Measurements from ENCODE around the gene VEZT.

Gene VEZT

DNA sequence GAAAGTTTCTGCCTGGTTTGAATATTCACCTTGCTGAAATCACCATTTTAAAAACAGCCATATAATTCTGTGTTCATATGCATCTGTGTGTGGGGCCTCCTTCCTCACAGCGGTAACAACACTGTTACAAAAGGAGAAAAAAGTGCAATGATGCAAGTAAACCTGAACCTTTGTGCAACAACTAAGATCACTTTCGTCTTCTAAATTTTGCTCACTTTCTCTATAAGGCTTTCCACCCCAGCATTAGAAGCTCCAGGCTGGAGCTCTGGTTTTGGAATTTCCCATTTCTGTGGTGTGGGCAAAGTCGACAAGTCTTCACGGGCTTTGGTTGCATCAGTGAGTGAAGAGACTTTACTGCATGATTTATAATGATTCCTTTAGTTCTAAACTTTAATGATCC lies 18.7 kb upstream of the VEZT start:
- Histone ChIP-seq H3K36me3 (ENCODE audit: control insufficient read depth in 5 of 5, insufficient read depth in 5 of 5, low read length in 5 of 5) (no peaks in the 10 kb centered on the region), H3K27ac (ENCODE audit: low read depth, low read length) (no peak overlapping the region), H3K4me3 (ENCODE audit: low read depth in 1 of 5, low read length in 5 of 5) (no peak overlapping the region), H3K4me1 (ENCODE audit: control insufficient read depth in 5 of 5, insufficient read depth in 5 of 5, low read length in 5 of 5) (peaks cover 0 to 31% (median 14%) of the 10 kb centered on the region in 5 donors), H3K27me3 (ENCODE audit: control insufficient read depth in 5 of 5, insufficient read depth in 4 of 5, low read length in 5 of 5) (no peaks in the 10 kb centered on the region), H3K9ac (ENCODE audit: low read length in 5 of 5) (no peak overlapping the region), H3K9me3 (ENCODE audit: control insufficient read depth in 5 of 5, low read length in 5 of 5) (no peaks in the 10 kb centered on the region)

DNA sequence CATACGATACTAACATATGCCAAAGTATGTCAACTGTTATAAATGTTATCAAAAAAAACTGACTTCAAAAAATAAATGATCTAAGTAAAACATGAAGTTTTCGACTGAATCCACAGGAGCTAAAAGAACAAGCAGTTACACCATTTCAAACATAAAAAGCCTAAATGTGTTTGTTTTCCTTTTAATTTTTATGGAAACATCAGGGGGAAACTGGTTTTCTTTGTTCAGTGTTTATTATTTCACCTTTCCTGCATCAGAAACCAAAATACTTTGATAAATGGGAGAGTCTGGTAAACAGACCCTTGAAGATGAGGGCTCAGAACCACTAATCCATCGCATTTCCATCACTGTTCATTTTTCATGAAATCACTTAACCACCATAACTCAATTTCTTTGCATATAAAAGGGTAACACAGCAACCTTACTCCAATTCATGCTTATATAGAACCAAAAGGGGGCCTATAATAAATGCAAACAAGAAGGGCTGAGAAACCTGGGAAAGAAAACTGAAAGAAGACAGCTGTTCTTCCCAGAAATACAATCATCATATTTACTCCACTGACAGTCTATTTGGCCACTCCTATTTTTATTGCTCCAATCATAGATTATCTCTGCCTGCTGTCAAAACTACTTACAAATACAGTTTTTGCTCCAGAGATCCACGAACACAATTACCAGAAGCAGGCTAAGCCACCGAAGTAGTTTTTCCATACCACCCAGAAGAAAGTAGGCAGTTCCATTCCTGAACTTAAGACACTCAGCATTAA lies 17.3 kb upstream of the VEZT start:
- H3K27me3 ChIP-seq (ENCODE audit: control insufficient read depth in 5 of 5, insufficient read depth in 4 of 5, low read length in 5 of 5) = no peaks in the 10 kb centered on the region
- no peaks in the 10 kb centered on the region for H3K36me3 ChIP-seq (ENCODE audit: control insufficient read depth in 5 of 5, insufficient read depth in 5 of 5, low read length in 5 of 5)
- H3K4me1 ChIP-seq (ENCODE audit: control insufficient read depth in 5 of 5, insufficient read depth in 5 of 5, low read length in 5 of 5) = peaks cover 1 to 43% (median 24%) of the 10 kb centered on the region in 5 donors
- H3K4me3 ChIP-seq (ENCODE audit: low read depth in 1 of 5, low read length in 5 of 5) = peak overlapping the region in 3 of 5 donors; percentile 4 to 34 (median 26)
- peak overlapping the region; percentile 54 for H3K27ac ChIP-seq (ENCODE audit: low read depth, low read length)
- H3K9ac ChIP-seq (ENCODE audit: low read length in 5 of 5) = peak overlapping the region in 4 of 5 donors; percentile 28 to 56 (median 43)
- no peaks in the 10 kb centered on the region for H3K9me3 ChIP-seq (ENCODE audit: control insufficient read depth in 5 of 5, low read length in 5 of 5)

DNA sequence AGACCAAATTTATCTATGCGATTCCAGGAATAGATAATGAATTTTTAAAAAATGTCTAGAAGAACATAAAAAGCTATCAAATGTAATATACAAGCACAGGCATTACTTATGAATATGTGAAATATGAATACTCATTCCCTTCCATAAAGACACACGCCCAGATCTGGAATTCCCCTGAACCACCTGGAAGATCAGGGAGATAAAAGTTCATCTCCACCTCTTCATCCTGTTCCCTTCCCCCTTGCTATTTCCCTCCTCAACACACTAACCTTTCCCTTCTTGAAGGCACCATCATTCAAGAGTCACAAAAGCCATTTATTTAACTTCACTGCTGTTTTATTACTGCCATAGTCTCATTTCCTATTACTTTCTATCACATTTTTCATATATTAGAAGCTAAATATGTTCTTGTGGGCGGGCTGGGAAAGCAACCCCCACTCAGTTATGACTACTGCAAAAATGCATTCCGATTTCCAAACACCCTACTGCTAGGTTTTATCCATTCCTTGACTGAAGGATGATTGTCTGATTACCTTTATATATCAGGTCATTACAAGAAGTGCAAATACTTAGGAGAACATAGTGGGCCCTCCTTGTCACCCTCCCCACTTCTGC lies 16.4 kb upstream of the VEZT start:
- H3K4me1 ChIP-seq (ENCODE audit: control insufficient read depth in 5 of 5, insufficient read depth in 5 of 5, low read length in 5 of 5) = peaks cover 3 to 52% (median 32%) of the 10 kb centered on the region in 5 donors
- H3K36me3 ChIP-seq (ENCODE audit: control insufficient read depth in 5 of 5, insufficient read depth in 5 of 5, low read length in 5 of 5) = no peaks in the 10 kb centered on the region
- no peaks in the 10 kb centered on the region for H3K9me3 ChIP-seq (ENCODE audit: control insufficient read depth in 5 of 5, low read length in 5 of 5)
- peak overlapping the region in 2 of 5 donors; percentile 26 to 34 for H3K4me3 ChIP-seq (ENCODE audit: low read depth in 1 of 5, low read length in 5 of 5)
- H3K27me3 ChIP-seq (ENCODE audit: control insufficient read depth in 5 of 5, insufficient read depth in 4 of 5, low read length in 5 of 5) = no peaks in the 10 kb centered on the region
- peak overlapping the region; percentile 54 for H3K27ac ChIP-seq (ENCODE audit: low read depth, low read length)
- peak overlapping the region in 3 of 5 donors; percentile 31 to 56 (median 55) for H3K9ac ChIP-seq (ENCODE audit: low read length in 5 of 5)

DNA sequence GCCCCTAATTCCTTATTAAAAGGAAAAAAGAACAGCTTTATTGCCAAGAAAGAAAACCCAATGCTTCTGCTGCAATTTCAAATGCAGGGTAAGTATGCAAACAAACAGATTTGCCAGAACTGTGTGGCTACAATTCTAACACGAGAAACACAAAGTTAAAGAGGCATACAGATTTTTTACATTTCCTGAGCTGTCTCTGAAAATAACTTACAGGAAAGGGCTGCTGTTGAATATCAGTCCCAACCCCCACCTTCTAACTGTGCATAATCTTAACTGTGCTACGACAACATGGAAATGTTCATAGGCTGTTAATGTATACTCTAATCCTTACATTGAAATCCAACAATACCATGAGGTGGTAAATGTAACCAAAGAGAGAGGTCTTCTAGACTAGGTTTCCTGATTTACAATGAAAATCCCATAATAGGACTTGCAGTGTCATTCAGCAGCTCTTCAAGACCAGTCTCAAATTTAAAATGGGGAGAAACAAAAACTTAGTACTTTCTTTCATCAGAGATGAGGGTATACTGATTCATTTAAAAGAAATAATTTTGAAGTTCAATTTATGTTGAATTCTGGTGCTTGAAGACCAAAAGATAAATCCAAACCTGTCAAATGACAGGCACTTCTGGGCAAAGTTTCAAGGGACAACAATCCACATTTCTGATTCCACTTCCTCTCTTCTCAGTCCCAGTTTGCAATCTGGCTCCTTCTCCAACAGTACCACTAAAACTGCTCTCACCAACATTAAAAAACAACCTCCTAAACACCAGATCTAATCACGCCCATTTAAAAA lies 14.7 kb upstream of the VEZT start:
- Histone ChIP-seq H3K27ac (ENCODE audit: low read depth, low read length) (peak overlapping the region; percentile 8), H3K4me1 (ENCODE audit: control insufficient read depth in 5 of 5, insufficient read depth in 5 of 5, low read length in 5 of 5) (peaks cover 3 to 52% (median 33%) of the 10 kb centered on the region in 5 donors), H3K27me3 (ENCODE audit: control insufficient read depth in 5 of 5, insufficient read depth in 4 of 5, low read length in 5 of 5) (no peaks in the 10 kb centered on the region), H3K4me3 (ENCODE audit: low read depth in 1 of 5, low read length in 5 of 5) (peak overlapping the region in 1 of 5 donors; percentile 2), H3K9ac (ENCODE audit: low read length in 5 of 5) (no peak overlapping the region), H3K9me3 (ENCODE audit: control insufficient read depth in 5 of 5, low read length in 5 of 5) (no peaks in the 10 kb centered on the region), H3K36me3 (ENCODE audit: control insufficient read depth in 5 of 5, insufficient read depth in 5 of 5, low read length in 5 of 5) (no peaks in the 10 kb centered on the region)

DNA sequence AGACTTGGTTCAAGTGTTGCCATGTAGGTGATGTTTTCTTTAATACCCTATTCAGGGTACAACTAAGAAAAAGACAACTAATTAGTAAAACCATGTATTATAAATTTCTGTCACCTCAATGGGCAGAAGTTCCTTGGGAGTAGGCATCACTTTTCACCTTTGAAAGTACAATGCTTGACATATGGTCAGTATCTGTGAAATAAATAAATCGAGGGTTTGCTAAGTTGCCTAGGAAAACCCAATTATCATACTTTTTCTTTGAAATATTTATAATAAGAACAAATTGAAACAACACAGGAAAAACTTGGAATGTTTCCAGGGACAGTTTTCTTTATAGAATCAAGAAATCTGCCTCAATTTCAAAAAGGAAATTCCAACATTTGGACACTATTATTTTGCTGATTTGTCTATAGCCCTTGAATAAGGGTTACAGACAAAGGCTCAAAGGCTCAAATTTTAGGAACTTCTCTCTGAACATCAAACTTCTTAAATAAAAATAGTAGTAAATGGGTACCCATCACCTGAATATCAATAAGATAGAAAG lies 14.0 kb upstream of the VEZT start:
- Histone ChIP-seq H3K4me1 (ENCODE audit: control insufficient read depth in 5 of 5, insufficient read depth in 5 of 5, low read length in 5 of 5) (peaks cover 3 to 52% (median 33%) of the 10 kb centered on the region in 5 donors), H3K9ac (ENCODE audit: low read length in 5 of 5) (peak overlapping the region in 1 of 5 donors; percentile 39), H3K9me3 (ENCODE audit: control insufficient read depth in 5 of 5, low read length in 5 of 5) (no peaks in the 10 kb centered on the region), H3K4me3 (ENCODE audit: low read depth in 1 of 5, low read length in 5 of 5) (no peak overlapping the region), H3K36me3 (ENCODE audit: control insufficient read depth in 5 of 5, insufficient read depth in 5 of 5, low read length in 5 of 5) (no peaks in the 10 kb centered on the region), H3K27ac (ENCODE audit: low read depth, low read length) (peak overlapping the region; percentile 8), H3K27me3 (ENCODE audit: control insufficient read depth in 5 of 5, insufficient read depth in 4 of 5, low read length in 5 of 5) (no peaks in the 10 kb centered on the region)

DNA sequence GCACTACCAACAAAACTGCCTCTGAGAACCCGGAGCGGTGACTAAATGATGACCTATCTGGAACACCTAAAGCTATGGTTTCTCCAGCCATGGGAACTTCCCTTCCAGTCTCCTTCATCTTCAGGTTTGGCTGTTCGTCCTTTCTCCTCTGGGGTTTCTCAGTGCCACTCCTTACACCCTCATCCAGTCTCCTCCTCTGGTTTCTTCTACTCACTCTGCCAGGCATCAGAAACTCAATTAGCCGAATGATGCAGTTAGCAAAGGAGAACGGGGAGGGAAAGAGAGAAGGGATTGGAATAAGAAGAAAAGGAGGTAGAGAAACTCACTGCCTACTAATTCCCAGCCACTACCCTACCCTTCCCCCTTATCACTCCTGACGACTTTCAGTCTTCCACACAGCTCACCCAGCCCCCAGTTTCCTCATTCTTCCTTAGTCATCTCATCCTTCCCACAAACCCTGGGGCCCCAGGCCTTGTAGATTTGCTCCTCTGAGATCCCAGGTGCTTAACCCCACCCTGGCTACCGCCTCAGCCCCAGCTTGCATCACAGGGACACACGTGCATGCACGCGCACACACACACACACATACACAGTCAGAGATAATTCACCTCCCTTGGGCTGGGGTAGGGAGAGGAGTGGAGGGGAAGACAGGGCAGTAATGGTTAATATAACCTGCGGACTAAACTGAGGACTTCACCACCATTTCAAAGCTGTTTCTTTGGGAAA lies 13.3 kb upstream of the VEZT start:
- Histone ChIP-seq H3K9ac (ENCODE audit: low read length in 5 of 5) (peak overlapping the region in 1 of 5 donors; percentile 39), H3K27me3 (ENCODE audit: control insufficient read depth in 5 of 5, insufficient read depth in 4 of 5, low read length in 5 of 5) (no peaks in the 10 kb centered on the region), H3K9me3 (ENCODE audit: control insufficient read depth in 5 of 5, low read length in 5 of 5) (no peaks in the 10 kb centered on the region), H3K36me3 (ENCODE audit: control insufficient read depth in 5 of 5, insufficient read depth in 5 of 5, low read length in 5 of 5) (no peaks in the 10 kb centered on the region), H3K4me1 (ENCODE audit: control insufficient read depth in 5 of 5, insufficient read depth in 5 of 5, low read length in 5 of 5) (peaks cover 3 to 52% (median 33%) of the 10 kb centered on the region in 5 donors), H3K27ac (ENCODE audit: low read depth, low read length) (peak overlapping the region; percentile 2), H3K4me3 (ENCODE audit: low read depth in 1 of 5, low read length in 5 of 5) (no peak overlapping the region)

DNA sequence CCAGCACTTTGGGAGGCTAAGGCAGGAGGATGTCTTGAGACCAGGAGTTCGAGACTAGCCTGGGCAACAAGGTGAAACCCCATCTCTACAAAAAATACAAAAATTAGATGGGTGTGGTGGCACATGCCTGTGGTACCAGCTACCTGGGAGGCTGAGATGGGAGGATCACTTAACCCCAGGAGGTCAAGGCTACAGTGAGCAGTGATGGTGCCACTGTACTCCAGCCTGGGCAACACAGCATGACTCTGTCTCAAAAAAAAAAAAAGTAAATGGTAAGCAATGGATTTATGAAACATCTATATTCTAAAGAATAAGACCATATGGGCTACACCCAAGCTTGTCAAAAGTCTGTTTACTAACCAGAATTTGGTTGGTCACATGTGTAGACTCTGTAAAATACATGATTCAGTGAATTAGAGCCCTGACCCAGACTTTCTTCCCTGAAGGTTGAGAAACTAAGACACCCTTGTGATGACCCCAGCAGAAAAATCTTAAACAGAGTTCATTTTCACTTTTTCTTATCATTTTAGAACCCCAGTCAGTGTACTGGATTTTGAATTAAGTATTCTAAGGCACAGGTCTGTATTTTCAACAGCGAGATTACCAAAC lies 12.5 kb upstream of the VEZT start:
- Histone ChIP-seq H3K9ac (ENCODE audit: low read length in 5 of 5) (no peak overlapping the region), H3K27me3 (ENCODE audit: control insufficient read depth in 5 of 5, insufficient read depth in 4 of 5, low read length in 5 of 5) (no peaks in the 10 kb centered on the region), H3K4me3 (ENCODE audit: low read depth in 1 of 5, low read length in 5 of 5) (no peak overlapping the region), H3K9me3 (ENCODE audit: control insufficient read depth in 5 of 5, low read length in 5 of 5) (no peaks in the 10 kb centered on the region), H3K4me1 (ENCODE audit: control insufficient read depth in 5 of 5, insufficient read depth in 5 of 5, low read length in 5 of 5) (peaks cover 3 to 51% (median 32%) of the 10 kb centered on the region in 5 donors), H3K27ac (ENCODE audit: low read depth, low read length) (peak overlapping the region; percentile 39), H3K36me3 (ENCODE audit: control insufficient read depth in 5 of 5, insufficient read depth in 5 of 5, low read length in 5 of 5) (no peaks in the 10 kb centered on the region)

DNA sequence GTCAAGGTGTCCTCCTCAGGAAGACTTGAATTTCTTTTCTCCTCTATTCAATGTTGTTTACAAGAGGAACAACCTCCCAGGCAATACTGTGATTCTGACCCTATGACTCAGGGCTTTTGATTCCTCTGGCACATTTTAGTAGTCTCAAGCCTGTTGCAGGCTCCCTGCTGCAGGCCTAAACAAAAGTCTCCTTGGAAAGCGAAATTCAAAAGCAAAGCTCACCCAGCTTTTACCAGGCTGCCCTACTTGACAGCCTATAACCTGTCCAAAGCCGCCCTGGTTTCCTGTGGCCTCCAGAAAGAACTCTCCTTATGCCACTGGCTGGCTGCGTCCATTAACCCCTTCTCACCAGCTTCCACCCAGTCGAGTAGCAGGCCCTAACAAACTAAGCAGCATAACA lies 11.9 kb upstream of the VEZT start:
- H3K4me1 ChIP-seq (ENCODE audit: control insufficient read depth in 5 of 5, insufficient read depth in 5 of 5, low read length in 5 of 5) = peaks cover 3 to 45% (median 26%) of the 10 kb centered on the region in 5 donors

DNA sequence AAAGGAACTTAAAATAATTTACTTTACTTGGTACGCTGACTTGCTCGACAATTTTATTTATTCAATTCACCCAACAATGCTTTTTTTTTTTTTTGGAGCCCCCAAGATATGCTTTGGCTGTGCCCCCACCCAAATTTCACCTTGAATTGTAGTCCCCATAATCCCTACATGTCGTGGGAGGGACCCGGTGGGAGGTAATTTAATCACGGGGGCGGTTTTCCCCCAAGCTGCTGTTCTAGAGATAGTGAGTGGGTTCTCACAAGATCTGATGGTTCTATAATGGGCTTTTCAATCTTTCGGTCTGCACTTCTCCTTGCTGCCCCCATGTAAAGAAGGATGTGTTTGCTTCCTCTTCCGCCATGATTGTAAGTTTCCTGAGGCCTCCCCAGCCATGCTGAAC lies 10.7 kb upstream of the VEZT start:
- Histone ChIP-seq H3K27ac (ENCODE audit: low read depth, low read length) (no peak overlapping the region), H3K9me3 (ENCODE audit: control insufficient read depth in 5 of 5, low read length in 5 of 5) (no peaks in the 10 kb centered on the region), H3K4me3 (ENCODE audit: low read depth in 1 of 5, low read length in 5 of 5) (no peak overlapping the region), H3K27me3 (ENCODE audit: control insufficient read depth in 5 of 5, insufficient read depth in 4 of 5, low read length in 5 of 5) (no peaks in the 10 kb centered on the region), H3K4me1 (ENCODE audit: control insufficient read depth in 5 of 5, insufficient read depth in 5 of 5, low read length in 5 of 5) (peaks cover 3 to 35% (median 26%) of the 10 kb centered on the region in 5 donors), H3K9ac (ENCODE audit: low read length in 5 of 5) (no peak overlapping the region), H3K36me3 (ENCODE audit: control insufficient read depth in 5 of 5, insufficient read depth in 5 of 5, low read length in 5 of 5) (no peaks in the 10 kb centered on the region)

More for the DNA sequence above, 11.9 kb upstream of the VEZT start:
- H3K4me3 ChIP-seq (ENCODE audit: low read depth in 1 of 5, low read length in 5 of 5) = peak overlapping the region in 1 of 5 donors; percentile 22
- no peaks in the 10 kb centered on the region for H3K36me3 ChIP-seq (ENCODE audit: control insufficient read depth in 5 of 5, insufficient read depth in 5 of 5, low read length in 5 of 5)
- peak overlapping the region; percentile 39 for H3K27ac ChIP-seq (ENCODE audit: low read depth, low read length)
- no peaks in the 10 kb centered on the region for H3K9me3 ChIP-seq (ENCODE audit: control insufficient read depth in 5 of 5, low read length in 5 of 5)
- peak overlapping the region in 1 of 5 donors; percentile 41 for H3K9ac ChIP-seq (ENCODE audit: low read length in 5 of 5)
- no peaks in the 10 kb centered on the region for H3K27me3 ChIP-seq (ENCODE audit: control insufficient read depth in 5 of 5, insufficient read depth in 4 of 5, low read length in 5 of 5)

Data from subcutaneous abdominal adipose tissue (tissue), 5 donors.